SK-N-SH (cell line): ENCODE data around the gene ABHD17B. TPM values are rescaled to one million over a fixed set of nuclear protein-coding genes. Genes with fewer than 3 reads are reported as not detected.

ENCODE experiments used
- CTCF ChIA-PET: fragments of 300-600, 350-600 bp; formaldehyde crosslinking; extraction: SDS; loops from one replicate; lab custom pipeline; 2021; lab: Yijun Ruan, JAX
- POLR2A ChIA-PET: fragments of 350-600 bp; sonication (Branson Sonifier 250); formaldehyde crosslinking; extraction: SDS; loops from one replicate; lab custom pipeline; 2020; ENCODE audit warnings: antibody characterized with exemption, inconsistent platforms; lab: Yijun Ruan, JAX
- DNase-seq: peaks from one replicate; pipeline ENCODE4 v3.0.0; 2012
- H2AFZ ChIP-seq: fragments of 200-600 bp; sonication (generic); 2 replicates; pipeline ENCODE4 v1.8.1; 2016; ENCODE audit warnings: antibody characterized with exemption, mild to moderate bottlenecking, low read depth
- H3F3A ChIP-seq: fragments of 200-600 bp; sonication (generic); replicated peaks from 2 replicates; pipeline ENCODE3; 2016; ENCODE audit warnings: antibody characterized with exemption, mild to moderate bottlenecking; ENCODE audit not compliant: insufficient read depth
- H3K27ac ChIP-seq, 2 experiments: fragments of 200-500 bp in 1 of 2; fragments of 200-600 bp in 1 of 2; sonication (Bioruptor generic) in 1 of 2; sonication (generic), shearing (Covaris generic) in 1 of 2; 2 replicates each; pipeline versions ENCODE4 v1.5.1 to v1.6.1; 2014 to 2016; ENCODE audit warnings: low read depth in 2 of 2, inconsistent platforms in 1 of 2, low read length in 1 of 2, mild to moderate bottlenecking in 1 of 2, mixed read lengths in 1 of 2
- H3K27me3 ChIP-seq: fragments of 200-600 bp; sonication (generic), shearing (Covaris generic); 2 replicates; pipeline ENCODE4 v1.6.1; 2016; ENCODE audit warnings: mixed run types; ENCODE audit not compliant: insufficient read depth
- H3K36me3 ChIP-seq, 2 experiments: fragments of 200-500 bp in 1 of 2; fragments of 200-600 bp in 1 of 2; sonication (Bioruptor generic) in 1 of 2; sonication (generic) in 1 of 2; replicated peaks in 1 of 2; 2 replicates each; pipeline versions ENCODE3 to v1.5.1; 2014 to 2016; ENCODE audit warnings: low read length in 1 of 2, mild to moderate bottlenecking in 1 of 2; ENCODE audit not compliant: insufficient read depth in 2 of 2, control insufficient read depth in 1 of 2
- H3K4me1 ChIP-seq, 2 experiments: fragments of 200-500 bp in 1 of 2; fragments of 200-600 bp in 1 of 2; sonication (Bioruptor generic) in 1 of 2; sonication (generic), shearing (Covaris generic) in 1 of 2; 2 replicates each; pipeline versions ENCODE4 v1.5.1 to v1.6.1; 2014 to 2016; ENCODE audit warnings: low read depth in 1 of 2, low read length in 1 of 2, mixed run types in 1 of 2; ENCODE audit not compliant: insufficient read depth in 2 of 2, control insufficient read depth in 1 of 2
- H3K4me2 ChIP-seq: fragments of 200-600 bp; sonication (generic), shearing (Covaris generic); 2 replicates; pipeline ENCODE4 v1.6.1; 2017; ENCODE audit warnings: mixed run types
- H3K4me3 ChIP-seq, 2 experiments: fragments of 200-500 bp in 1 of 2; fragments of 200-600 bp in 1 of 2; sonication (Bioruptor generic) in 1 of 2; sonication (generic), shearing (Covaris generic) in 1 of 2; 2 replicates each; pipeline versions ENCODE4 v1.5.1 to v1.8.1; 2014 to 2016; ENCODE audit warnings: low read depth in 2 of 2, inconsistent platforms in 1 of 2, low read length in 1 of 2, mild to moderate bottlenecking in 1 of 2, mixed read lengths in 1 of 2, moderate library complexity in 1 of 2
- H3K79me2 ChIP-seq: fragments of 200-600 bp; sonication (generic); 2 replicates; pipeline ENCODE4 v1.8.1; 2017; ENCODE audit warnings: mild to moderate bottlenecking; ENCODE audit not compliant: insufficient read depth
- H3K9ac ChIP-seq: fragments of 200-600 bp; sonication (generic); 2 replicates; pipeline ENCODE4 v1.6.1; 2017; ENCODE audit warnings: mixed run types
- H3K9me2 ChIP-seq: fragments of 200-600 bp; sonication (generic); 2 replicates; pipeline ENCODE4 v1.6.1; 2017; ENCODE audit warnings: mixed run types
- H3K9me3 ChIP-seq: fragments of 200-600 bp; sonication (generic); 2 replicates; pipeline ENCODE4 v1.6.1; 2017; ENCODE audit warnings: mixed run types, mild to moderate bottlenecking, moderate library complexity
- H4K20me1 ChIP-seq: fragments of 200-600 bp; sonication (generic); 2 replicates; pipeline ENCODE4 v1.6.1; 2017; ENCODE audit warnings: mild to moderate bottlenecking, mixed run types; ENCODE audit not compliant: insufficient read depth
- CHD2 ChIP-seq: fragments of 150-350 bp; IDR thresholded peaks from 2 replicates; pipeline ENCODE4 v1.6.1; 2018; ENCODE audit warnings: low read length; ENCODE audit not compliant: partially characterized antibody
- ELF1 ChIP-seq: IDR thresholded peaks from 2 replicates; pipeline ENCODE4 v1.4.0; 2012
- EZH2phosphoT487 ChIP-seq: fragments of 200-600 bp; sonication (generic); IDR thresholded peaks from 2 replicates; pipeline ENCODE4 v1.6.1; 2017; ENCODE audit warnings: low read depth, mixed run types, mild to moderate bottlenecking, antibody characterized with exemption, moderate library complexity, borderline replicate concordance
- FOSL2 ChIP-seq: IDR thresholded peaks from 2 replicates; pipeline ENCODE4 v1.4.0; 2012; ENCODE audit warnings: low read depth, mild to moderate bottlenecking, moderate library complexity, borderline replicate concordance
- FOXJ3 ChIP-seq: sonication (generic); formaldehyde crosslinking; IDR thresholded peaks from 2 replicates; pipeline ENCODE4 v1.5.1; 2020; ENCODE audit warnings: mild to moderate bottlenecking, missing genetic modification reagents
- FOXM1 ChIP-seq: IDR thresholded peaks from 2 replicates; pipeline ENCODE4 v1.4.0; 2012; ENCODE audit warnings: low read depth, mild to moderate bottlenecking
- GABPA ChIP-seq: IDR thresholded peaks from 2 replicates; pipeline ENCODE4 v1.4.0; 2012; ENCODE audit warnings: low read depth, mild to moderate bottlenecking
- JUND ChIP-seq: IDR thresholded peaks from 2 replicates; pipeline ENCODE4 v1.4.0; 2012
- MEF2A ChIP-seq: IDR thresholded peaks from 2 replicates; pipeline ENCODE4 v1.4.0; 2012; ENCODE audit warnings: low read depth, borderline replicate concordance
- POLR2AphosphoS5 ChIP-seq: IDR thresholded peaks from 2 replicates; pipeline ENCODE4 v1.6.1; 2012; ENCODE audit warnings: low read depth, low read length
- RCOR1 ChIP-seq: fragments of 150-350 bp; IDR thresholded peaks from 2 replicates; pipeline ENCODE4 v1.6.1; 2017; ENCODE audit warnings: antibody characterized with exemption, low read length
- RFX5 ChIP-seq: IDR thresholded peaks from 2 replicates; pipeline ENCODE4 v1.6.1; 2012; ENCODE audit warnings: mild to moderate bottlenecking, improper control_type of control experiment, low read length
- SMC3 ChIP-seq: IDR thresholded peaks from 2 replicates; pipeline ENCODE4 v1.6.1; 2012; ENCODE audit warnings: low read depth, low read length, improper control_type of control experiment
- TEAD4 ChIP-seq: IDR thresholded peaks from 2 replicates; pipeline ENCODE4 v1.4.0; 2012; ENCODE audit warnings: mild to moderate bottlenecking, borderline replicate concordance; ENCODE audit not compliant: insufficient read depth
- YY1 ChIP-seq: IDR thresholded peaks from 2 replicates; pipeline ENCODE4 v1.4.0; 2012; ENCODE audit warnings: low read depth, mild to moderate bottlenecking
- WGBS: methylation state at CpG from one replicate; pipeline ENCODE4 v1.1.6; 2017; ENCODE audit warnings: low lambda C conversion rate; 5-methylcytosine and 5-hydroxymethylcytosine counted together
- polyA plus RNA-seq, 3 experiments: library from polyadenylated mRNA; depleted of rRNA; stranded (reverse); fragments of >200 nt; gene quantifications; 2 replicates each; pipeline ENCODE4 v1.2.3, GENCODE V29; 2012
- TF ChIP-seq, protein P1 (sequence below): IDR thresholded peaks from 2 replicates; pipeline ENCODE4; 2012
- TF ChIP-seq, protein P2 (sequence below): IDR thresholded peaks from 2 replicates; pipeline ENCODE4 v1.6.1; 2012; ENCODE audit warnings: mild to moderate bottlenecking, low read depth, low read length, moderate library complexity
- TF ChIP-seq, protein P3 (sequence below): fragments of 200-600 bp; sonication (generic); IDR thresholded peaks from 2 replicates; pipeline ENCODE4 v1.6.1; 2017; ENCODE audit warnings: antibody characterized with exemption, mild to moderate bottlenecking, moderate library complexity
- TF ChIP-seq, protein P4 (sequence below): fragments of 150-350 bp; IDR thresholded peaks from 2 replicates; pipeline ENCODE4 v1.6.1; 2016; ENCODE audit warnings: mild to moderate bottlenecking, low read depth, low read length
- TF ChIP-seq, protein P5 (sequence below): IDR thresholded peaks from 2 replicates; pipeline ENCODE4 v1.4.0; 2012; ENCODE audit warnings: low read depth

ABHD17B gene
- polyA plus RNA-seq, 1 of the 3 experiments (the other 2 are of a cell fraction), result 7.3 TPM

DNA sequence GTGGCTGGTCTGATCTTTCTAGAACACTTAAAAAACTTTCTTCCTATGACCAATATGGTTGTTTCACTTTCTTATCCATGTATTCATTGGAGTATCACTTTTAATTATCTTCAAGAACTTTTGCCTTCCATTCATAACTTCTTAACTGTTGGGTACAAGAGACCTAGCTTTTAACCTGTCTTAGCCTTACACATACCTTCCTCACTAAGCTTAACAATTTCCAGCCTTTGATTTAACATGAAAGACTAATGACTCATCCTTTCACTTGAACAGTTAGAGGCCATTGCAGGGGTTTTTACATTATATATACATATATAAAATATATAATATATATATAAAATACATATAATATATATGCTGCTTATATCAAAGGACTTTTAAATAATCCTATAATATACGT lies 57.9 kb downstream of the ABHD17B start:
- ChIA-PET CTCF (interaction anchor here (1.2 to 1.5 kb wide), 2 partner anchors 46 to 75 kb away, joined by 3 read pairs; no protein-coding TSS in a partner anchor), POLR2A (no interaction called here)
- Histone ChIP-seq H3K27ac (no peak overlapping the region), H4K20me1 (no peaks in the 10 kb centered on the region), H3K9me3 (no peaks in the 10 kb centered on the region), H3K4me2 (no peak overlapping the region), H3K4me1 (no peaks in the 10 kb centered on the region), H3K9ac (no peak overlapping the region), H3K9me2 (no peaks in the 10 kb centered on the region), H3K27me3 (no peaks in the 10 kb centered on the region), H3K36me3 (no peaks in the 10 kb centered on the region), H3K79me2 (no peaks in the 10 kb centered on the region), H3K4me3 (no peak overlapping the region), H2AFZ (no peak overlapping the region), H3F3A (no peaks in the 10 kb centered on the region)
- TF ChIP-seq, protein P1, sequence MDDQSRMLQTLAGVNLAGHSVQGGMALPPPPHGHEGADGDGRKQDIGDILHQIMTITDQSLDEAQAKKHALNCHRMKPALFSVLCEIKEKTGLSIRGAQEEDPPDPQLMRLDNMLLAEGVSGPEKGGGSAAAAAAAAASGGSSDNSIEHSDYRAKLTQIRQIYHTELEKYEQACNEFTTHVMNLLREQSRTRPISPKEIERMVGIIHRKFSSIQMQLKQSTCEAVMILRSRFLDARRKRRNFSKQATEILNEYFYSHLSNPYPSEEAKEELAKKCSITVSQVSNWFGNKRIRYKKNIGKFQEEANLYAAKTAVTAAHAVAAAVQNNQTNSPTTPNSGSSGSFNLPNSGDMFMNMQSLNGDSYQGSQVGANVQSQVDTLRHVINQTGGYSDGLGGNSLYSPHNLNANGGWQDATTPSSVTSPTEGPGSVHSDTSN, result no peak
- TF ChIP-seq, protein P2, sequence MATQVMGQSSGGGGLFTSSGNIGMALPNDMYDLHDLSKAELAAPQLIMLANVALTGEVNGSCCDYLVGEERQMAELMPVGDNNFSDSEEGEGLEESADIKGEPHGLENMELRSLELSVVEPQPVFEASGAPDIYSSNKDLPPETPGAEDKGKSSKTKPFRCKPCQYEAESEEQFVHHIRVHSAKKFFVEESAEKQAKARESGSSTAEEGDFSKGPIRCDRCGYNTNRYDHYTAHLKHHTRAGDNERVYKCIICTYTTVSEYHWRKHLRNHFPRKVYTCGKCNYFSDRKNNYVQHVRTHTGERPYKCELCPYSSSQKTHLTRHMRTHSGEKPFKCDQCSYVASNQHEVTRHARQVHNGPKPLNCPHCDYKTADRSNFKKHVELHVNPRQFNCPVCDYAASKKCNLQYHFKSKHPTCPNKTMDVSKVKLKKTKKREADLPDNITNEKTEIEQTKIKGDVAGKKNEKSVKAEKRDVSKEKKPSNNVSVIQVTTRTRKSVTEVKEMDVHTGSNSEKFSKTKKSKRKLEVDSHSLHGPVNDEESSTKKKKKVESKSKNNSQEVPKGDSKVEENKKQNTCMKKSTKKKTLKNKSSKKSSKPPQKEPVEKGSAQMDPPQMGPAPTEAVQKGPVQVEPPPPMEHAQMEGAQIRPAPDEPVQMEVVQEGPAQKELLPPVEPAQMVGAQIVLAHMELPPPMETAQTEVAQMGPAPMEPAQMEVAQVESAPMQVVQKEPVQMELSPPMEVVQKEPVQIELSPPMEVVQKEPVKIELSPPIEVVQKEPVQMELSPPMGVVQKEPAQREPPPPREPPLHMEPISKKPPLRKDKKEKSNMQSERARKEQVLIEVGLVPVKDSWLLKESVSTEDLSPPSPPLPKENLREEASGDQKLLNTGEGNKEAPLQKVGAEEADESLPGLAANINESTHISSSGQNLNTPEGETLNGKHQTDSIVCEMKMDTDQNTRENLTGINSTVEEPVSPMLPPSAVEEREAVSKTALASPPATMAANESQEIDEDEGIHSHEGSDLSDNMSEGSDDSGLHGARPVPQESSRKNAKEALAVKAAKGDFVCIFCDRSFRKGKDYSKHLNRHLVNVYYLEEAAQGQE, result no peak
- TF ChIP-seq POLR2AphosphoS5, result no peak
- TF ChIP-seq RCOR1, result no peak
- no peak for TF ChIP-seq FOSL2
- TF ChIP-seq TEAD4, result no peak
- TF ChIP-seq GABPA, result no peak
- no peak for TF ChIP-seq YY1
- TF ChIP-seq EZH2phosphoT487, result no peak
- no peak for TF ChIP-seq SMC3
- no peak for TF ChIP-seq FOXM1
- TF ChIP-seq, protein P3, sequence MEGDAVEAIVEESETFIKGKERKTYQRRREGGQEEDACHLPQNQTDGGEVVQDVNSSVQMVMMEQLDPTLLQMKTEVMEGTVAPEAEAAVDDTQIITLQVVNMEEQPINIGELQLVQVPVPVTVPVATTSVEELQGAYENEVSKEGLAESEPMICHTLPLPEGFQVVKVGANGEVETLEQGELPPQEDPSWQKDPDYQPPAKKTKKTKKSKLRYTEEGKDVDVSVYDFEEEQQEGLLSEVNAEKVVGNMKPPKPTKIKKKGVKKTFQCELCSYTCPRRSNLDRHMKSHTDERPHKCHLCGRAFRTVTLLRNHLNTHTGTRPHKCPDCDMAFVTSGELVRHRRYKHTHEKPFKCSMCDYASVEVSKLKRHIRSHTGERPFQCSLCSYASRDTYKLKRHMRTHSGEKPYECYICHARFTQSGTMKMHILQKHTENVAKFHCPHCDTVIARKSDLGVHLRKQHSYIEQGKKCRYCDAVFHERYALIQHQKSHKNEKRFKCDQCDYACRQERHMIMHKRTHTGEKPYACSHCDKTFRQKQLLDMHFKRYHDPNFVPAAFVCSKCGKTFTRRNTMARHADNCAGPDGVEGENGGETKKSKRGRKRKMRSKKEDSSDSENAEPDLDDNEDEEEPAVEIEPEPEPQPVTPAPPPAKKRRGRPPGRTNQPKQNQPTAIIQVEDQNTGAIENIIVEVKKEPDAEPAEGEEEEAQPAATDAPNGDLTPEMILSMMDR, result no peak
- TF ChIP-seq, protein P4, sequence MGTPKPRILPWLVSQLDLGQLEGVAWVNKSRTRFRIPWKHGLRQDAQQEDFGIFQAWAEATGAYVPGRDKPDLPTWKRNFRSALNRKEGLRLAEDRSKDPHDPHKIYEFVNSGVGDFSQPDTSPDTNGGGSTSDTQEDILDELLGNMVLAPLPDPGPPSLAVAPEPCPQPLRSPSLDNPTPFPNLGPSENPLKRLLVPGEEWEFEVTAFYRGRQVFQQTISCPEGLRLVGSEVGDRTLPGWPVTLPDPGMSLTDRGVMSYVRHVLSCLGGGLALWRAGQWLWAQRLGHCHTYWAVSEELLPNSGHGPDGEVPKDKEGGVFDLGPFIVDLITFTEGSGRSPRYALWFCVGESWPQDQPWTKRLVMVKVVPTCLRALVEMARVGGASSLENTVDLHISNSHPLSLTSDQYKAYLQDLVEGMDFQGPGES, result no peak
- no peak for TF ChIP-seq RFX5
- no peak for TF ChIP-seq FOXJ3 (CRISPR knock-in tag)
- no peak for TF ChIP-seq CHD2
- no peak for TF ChIP-seq ELF1
- TF ChIP-seq MEF2A, result no peak
- no peak for TF ChIP-seq JUND
- TF ChIP-seq, protein P5, sequence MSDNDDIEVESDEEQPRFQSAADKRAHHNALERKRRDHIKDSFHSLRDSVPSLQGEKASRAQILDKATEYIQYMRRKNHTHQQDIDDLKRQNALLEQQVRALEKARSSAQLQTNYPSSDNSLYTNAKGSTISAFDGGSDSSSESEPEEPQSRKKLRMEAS, result no peak
- no peak for DNase-seq
- WGBS, result 90% methylated on average over 1 of the region's 1 CpG
